Activated T-cell treated with anti-CD3 and anti-CD28 coated beads, Interleukin-2, amount 50 U/mL, for 4 hours (primary cell): ENCODE results near the gene RARRES1. TPM values are rescaled to one million over a fixed set of nuclear protein-coding genes. Genes with fewer than 3 reads are reported as not detected.
"Not testable (repeated sequence)": the region's sequence is repeated elsewhere in the genome, so short reads cannot be mapped to it uniquely, and the experiment has no call there.

ENCODE experiments used
- ATAC-seq, 2 donors: fragments of 200-7000 bp; cut with Tn5 transposase; one replicate each; pipeline ENCODE4 v1.10.0; 2021
- DNase-seq: peaks from one replicate; pipeline ENCODE4 v3.0.0-alpha.2; 2020
- H3K27me3 Mint-ChIP-seq: one replicate; pipeline ENCODE4 v1.8.0; 2021; ENCODE audit warnings: low read depth, mixed read lengths
- H3K36me3 Mint-ChIP-seq: one replicate; pipeline ENCODE4 v1.8.0; 2022; ENCODE audit warnings: mixed read lengths; ENCODE audit not compliant: insufficient read depth
- H3K4me1 Mint-ChIP-seq: one replicate; pipeline ENCODE4 v1.8.0; 2021; ENCODE audit warnings: low read depth, mixed read lengths
- H3K4me3 Mint-ChIP-seq: one replicate; pipeline ENCODE4 v1.8.0; 2021; ENCODE audit warnings: mild to moderate bottlenecking, moderate library complexity, mixed read lengths
- H3K9me3 Mint-ChIP-seq: one replicate; pipeline ENCODE4 v1.8.0; 2021; ENCODE audit warnings: mixed read lengths
- total RNA-seq, 3 donors: library from RNA; stranded (reverse); gene quantifications; one replicate each; pipeline ENCODE4 v1.2.1, GENCODE V29; 2021

RARRES1 gene
- total RNA-seq, 3 donors from 2014 or later = not detected

DNA sequence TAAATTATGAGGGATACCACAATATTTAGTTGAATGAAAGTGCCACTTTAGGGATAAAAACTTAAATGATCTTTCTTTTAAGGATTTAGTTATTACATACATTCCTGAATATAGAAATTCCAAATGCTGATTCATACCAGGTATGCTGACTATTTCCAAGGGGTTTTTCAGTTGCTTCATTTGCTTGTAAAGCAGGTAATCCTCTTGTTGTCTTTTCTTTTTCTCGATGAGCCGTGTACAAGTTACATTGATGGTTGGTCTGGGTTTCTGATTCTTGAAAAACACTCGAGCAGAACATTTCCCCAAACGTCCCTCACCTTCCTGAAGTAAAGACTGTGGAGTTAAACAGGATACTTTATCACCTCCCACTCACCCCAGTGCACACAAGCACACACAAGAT, 21.7 kb downstream of the RARRES1 start:
- ATAC-seq (no peak), DNase-seq (no peak)
- Mint-ChIP-seq H3K27me3 (no peaks in the 10 kb centered on the region), H3K4me3 (no peak overlapping the region), H3K4me1 (peaks cover 7% of the 10 kb centered on the region), H3K9me3 (no peaks in the 10 kb centered on the region), H3K36me3 (peaks cover 54% of the 10 kb centered on the region)

GRCh38 chr3:158709666-158710083, 22.6 kb downstream of the RARRES1 start:
- DNase-seq = no peak
- peaks cover 57% of the 10 kb centered on the region for H3K36me3 Mint-ChIP-seq
- H3K4me1 Mint-ChIP-seq = peaks cover 7% of the 10 kb centered on the region
- ATAC-seq = no peak
- H3K4me3 Mint-ChIP-seq = no peak overlapping the region
- no peaks in the 10 kb centered on the region for H3K9me3 Mint-ChIP-seq
- no peaks in the 10 kb centered on the region for H3K27me3 Mint-ChIP-seq

GRCh38 chr3:158703566-158703965, 28.7 kb downstream of the RARRES1 start:
- Mint-ChIP-seq H3K4me1 (peaks cover 6% of the 10 kb centered on the region), H3K9me3 (no peaks in the 10 kb centered on the region), H3K36me3 (peaks cover 38% of the 10 kb centered on the region), H3K4me3 (no peak overlapping the region), H3K27me3 (no peaks in the 10 kb centered on the region)
- no peak for ATAC-seq
- no peak for DNase-seq

DNA sequence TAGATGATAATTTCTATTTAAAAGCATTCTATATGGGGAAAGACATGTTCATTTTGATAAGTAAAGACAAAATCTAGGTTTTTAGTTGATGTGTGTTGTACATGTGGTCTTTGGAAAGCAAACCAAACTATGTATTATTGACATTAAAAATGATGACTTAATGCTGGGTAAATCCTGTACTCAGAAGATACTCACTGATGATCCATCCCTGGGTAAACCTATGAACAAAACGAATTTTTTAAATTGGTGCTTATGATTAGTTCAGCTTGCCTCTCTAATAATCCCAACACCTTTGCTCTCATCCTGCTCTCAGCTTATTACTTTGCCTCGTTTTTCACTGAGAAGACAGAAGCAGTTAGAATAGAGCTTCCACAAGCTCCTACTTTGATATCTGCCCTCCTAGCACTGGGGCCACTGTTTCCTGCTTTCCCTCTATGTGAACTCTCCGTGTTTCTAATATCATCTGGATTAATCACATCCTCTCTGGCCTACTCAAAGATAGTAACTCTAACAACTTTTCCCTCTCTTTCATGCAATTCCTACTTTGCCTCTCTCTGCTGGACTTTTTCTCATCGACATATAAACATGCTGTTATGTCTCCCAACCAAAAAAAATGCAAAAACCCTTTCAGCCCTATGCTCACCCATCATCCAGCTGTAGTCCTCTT, 29.3 kb downstream of the RARRES1 start:
- Mint-ChIP-seq H3K27me3 (no peaks in the 10 kb centered on the region), H3K9me3 (no peaks in the 10 kb centered on the region), H3K4me3 (no peak overlapping the region), H3K36me3 (peaks cover 38% of the 10 kb centered on the region), H3K4me1 (peaks cover 6% of the 10 kb centered on the region)
- DNase-seq = no peak
- no peak for ATAC-seq

DNA sequence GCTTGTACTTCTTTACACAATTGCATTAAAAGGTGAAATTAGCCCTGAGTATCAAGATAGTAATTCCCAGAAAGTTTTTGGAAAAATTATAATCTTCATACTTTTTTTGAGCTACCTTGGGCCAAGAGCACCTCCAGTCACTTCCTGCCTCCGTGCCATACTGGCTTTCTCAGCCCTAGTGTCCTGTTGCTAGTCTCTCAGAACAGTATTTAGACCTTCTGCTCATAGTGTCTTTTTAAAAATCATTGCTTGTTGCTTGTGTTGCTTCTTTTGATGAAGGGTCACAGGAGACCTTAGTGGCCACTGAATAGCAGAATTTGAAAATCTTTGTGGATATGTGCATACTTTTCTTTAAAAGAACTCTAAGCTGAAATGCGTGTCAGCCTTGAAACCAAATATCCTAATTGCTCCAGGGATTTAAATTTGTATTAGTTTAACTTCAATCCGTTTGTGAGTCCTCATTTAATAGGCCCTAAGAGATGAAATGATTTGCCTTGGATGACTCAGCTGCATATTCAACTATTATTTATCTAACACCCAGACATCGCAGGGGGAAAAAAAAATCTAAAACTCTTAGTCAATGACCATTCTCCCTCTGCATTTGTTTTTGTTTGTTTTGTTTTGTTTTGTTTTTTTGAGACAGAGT, 30.7 kb downstream of the RARRES1 start:
- H3K36me3 Mint-ChIP-seq = peaks cover 33% of the 10 kb centered on the region
- H3K4me3 Mint-ChIP-seq = no peak overlapping the region
- H3K4me1 Mint-ChIP-seq = peaks cover 6% of the 10 kb centered on the region
- ATAC-seq (no peak), DNase-seq (no peak)
- no peaks in the 10 kb centered on the region for H3K9me3 Mint-ChIP-seq
- H3K27me3 Mint-ChIP-seq = no peaks in the 10 kb centered on the region

DNA sequence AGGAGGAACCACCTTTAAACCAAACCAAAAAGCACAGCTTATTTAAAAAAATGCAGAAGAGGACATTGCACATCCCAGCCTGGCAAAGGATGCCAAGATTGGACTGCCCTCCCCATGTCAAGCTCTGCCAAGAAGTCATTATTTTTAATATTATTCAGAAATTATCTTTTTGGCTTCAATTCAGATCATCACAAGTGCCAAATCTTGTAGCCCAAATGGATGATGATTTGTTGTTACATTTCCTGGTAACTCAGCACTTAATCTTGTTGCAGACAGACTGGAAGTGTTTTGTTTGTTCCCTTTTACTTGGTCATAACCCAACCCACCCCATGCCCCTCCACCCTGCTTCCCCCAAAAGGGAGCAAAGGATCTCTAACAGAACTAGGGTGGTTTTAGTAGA, 31.7 kb downstream of the RARRES1 start:
- Mint-ChIP-seq H3K36me3 (peaks cover 32% of the 10 kb centered on the region), H3K4me3 (no peak overlapping the region), H3K27me3 (no peaks in the 10 kb centered on the region), H3K9me3 (no peaks in the 10 kb centered on the region), H3K4me1 (peaks cover 6% of the 10 kb centered on the region)
- no peak for ATAC-seq
- no peak for DNase-seq

DNA sequence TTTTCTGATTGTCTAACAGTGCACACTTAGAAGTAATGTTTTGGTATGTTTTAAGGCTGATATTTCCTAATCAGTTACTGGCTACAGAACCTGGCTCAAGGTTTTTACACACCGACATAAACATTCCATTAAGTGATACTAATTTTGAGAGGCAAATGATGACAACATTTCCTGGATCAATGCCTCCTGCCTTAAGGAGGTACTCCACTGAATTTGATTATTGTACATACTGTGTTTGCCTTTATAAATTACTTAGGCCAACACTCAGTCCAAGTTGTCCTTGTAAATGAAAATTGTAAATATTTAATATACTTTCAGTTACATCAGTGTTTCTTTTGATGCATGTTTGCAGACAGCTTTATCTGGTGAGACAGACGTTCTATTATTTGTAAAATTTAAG, 35.6 kb downstream of the RARRES1 start:
- Mint-ChIP-seq H3K4me1 (peaks cover 1% of the 10 kb centered on the region), H3K36me3 (peaks cover 34% of the 10 kb centered on the region), H3K9me3 (no peaks in the 10 kb centered on the region), H3K27me3 (no peaks in the 10 kb centered on the region), H3K4me3 (no peak overlapping the region)
- DNase-seq (no peak), ATAC-seq (no peak)

GRCh38 chr3:158693866-158694456, 38.3 kb downstream of the RARRES1 start:
- H3K4me3 Mint-ChIP-seq = not testable (repeated sequence)

GRCh38 chr3:158685159-158685558, 47.1 kb downstream of the RARRES1 start:
- ATAC-seq (no peak), DNase-seq (no peak)
- H3K9me3 Mint-ChIP-seq = no peaks in the 10 kb centered on the region
- peaks cover 28% of the 10 kb centered on the region for H3K36me3 Mint-ChIP-seq
- H3K27me3 Mint-ChIP-seq = no peaks in the 10 kb centered on the region
- no peaks in the 10 kb centered on the region for H3K4me1 Mint-ChIP-seq
- no peak overlapping the region for H3K4me3 Mint-ChIP-seq

More at GRCh38 chr3:158693866-158694456, 38.3 kb downstream of the RARRES1 start:
- not testable (repeated sequence) for DNase-seq, ATAC-seq, H3K4me1 Mint-ChIP-seq, H3K9me3 Mint-ChIP-seq, H3K27me3 Mint-ChIP-seq
- peaks cover 46% of the 10 kb centered on the region for H3K36me3 Mint-ChIP-seq

GRCh38 chr3:158683230-158683962, 48.9 kb downstream of the RARRES1 start:
- Mint-ChIP-seq H3K4me3 (no peak overlapping the region), H3K36me3 (peaks cover 22% of the 10 kb centered on the region)
- ATAC-seq = no peak

DNA sequence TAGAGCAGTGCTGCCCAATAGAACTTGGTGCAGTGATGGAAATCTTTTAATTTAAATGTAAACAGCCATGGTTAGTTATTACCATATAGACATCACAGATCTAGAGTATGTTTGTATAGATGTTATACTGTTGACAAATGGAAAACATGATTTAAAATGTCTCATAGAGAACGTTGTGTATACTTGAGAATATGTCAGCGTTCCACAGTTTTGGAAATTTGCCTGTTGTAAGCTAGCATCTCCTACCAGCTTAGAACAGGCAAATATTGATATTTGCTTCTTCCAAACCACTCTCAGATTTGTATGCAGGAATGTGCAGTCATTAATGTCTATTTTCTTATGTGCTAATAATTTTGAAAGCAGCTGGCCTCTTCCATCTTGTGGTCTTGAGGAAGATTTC, 51.4 kb downstream of the RARRES1 start:
- Mint-ChIP-seq H3K27me3 (no peaks in the 10 kb centered on the region), H3K9me3 (no peaks in the 10 kb centered on the region), H3K4me3 (no peak overlapping the region), H3K36me3 (peaks cover 27% of the 10 kb centered on the region), H3K4me1 (no peaks in the 10 kb centered on the region)
- ATAC-seq = no peak
- no peak for DNase-seq

More at GRCh38 chr3:158683230-158683962, 48.9 kb downstream of the RARRES1 start:
- Mint-ChIP-seq H3K27me3 (no peaks in the 10 kb centered on the region), H3K9me3 (no peaks in the 10 kb centered on the region), H3K4me1 (no peaks in the 10 kb centered on the region)
- DNase-seq = no peak

DNA sequence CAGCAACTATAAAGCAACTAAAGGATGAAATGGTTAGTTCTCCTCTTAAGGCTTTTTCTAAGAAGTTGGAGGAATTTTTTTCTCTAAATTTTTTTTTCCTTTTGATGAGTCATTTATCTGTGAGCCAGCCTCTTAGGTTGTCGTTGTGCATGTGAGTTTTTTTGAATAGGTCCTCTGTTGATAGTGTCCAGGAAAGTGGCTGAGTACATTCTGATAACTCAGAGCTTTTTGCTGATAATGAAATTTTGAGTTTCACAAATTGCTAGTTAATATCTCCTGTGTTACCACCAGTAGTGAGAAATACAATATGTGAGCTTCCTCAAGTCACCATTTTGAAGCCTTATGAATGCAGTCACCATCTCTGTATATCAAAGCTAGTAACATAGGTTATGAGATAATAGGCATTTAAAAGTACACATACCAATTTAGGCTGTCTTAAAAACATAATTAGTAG, 52.7 kb downstream of the RARRES1 start:
- H3K4me1 Mint-ChIP-seq = no peaks in the 10 kb centered on the region
- no peaks in the 10 kb centered on the region for H3K27me3 Mint-ChIP-seq
- ATAC-seq (no peak), DNase-seq (no peak)
- H3K4me3 Mint-ChIP-seq = no peak overlapping the region
- peaks cover 28% of the 10 kb centered on the region for H3K36me3 Mint-ChIP-seq
- no peaks in the 10 kb centered on the region for H3K9me3 Mint-ChIP-seq

- peaks cover 25% of the 10 kb centered on the region for H3K36me3 Mint-ChIP-seq
- DNase-seq (no peak), ATAC-seq (no peak)
- no peak overlapping the region for H3K4me3 Mint-ChIP-seq
- H3K9me3 Mint-ChIP-seq = no peaks in the 10 kb centered on the region
- no peaks in the 10 kb centered on the region for H3K27me3 Mint-ChIP-seq
- H3K4me1 Mint-ChIP-seq = no peaks in the 10 kb centered on the region
Measured at GRCh38 chr3:158678687-158679086, 53.6 kb downstream of the RARRES1 start.
